Amygdala (tissue), 56 donors: ENCODE data around the gene FGD4.
A peak's percentile ranks its signal among the peaks of the same experiment; 100 is the strongest.

Source experiments
- DNase-seq, 56 donors: peaks; one replicate each; lab custom pipeline; 2025; lab: John Stamatoyannopoulos, UW

Gene FGD4

GRCh38 chr12:32454075-32454474, 54.7 kb downstream of the FGD4 start:
- no peak for DNase-seq

- DNase-seq, result no peak
Measured at GRCh38 chr12:32454866-32455265, 55.5 kb downstream of the FGD4 start.

DNA sequence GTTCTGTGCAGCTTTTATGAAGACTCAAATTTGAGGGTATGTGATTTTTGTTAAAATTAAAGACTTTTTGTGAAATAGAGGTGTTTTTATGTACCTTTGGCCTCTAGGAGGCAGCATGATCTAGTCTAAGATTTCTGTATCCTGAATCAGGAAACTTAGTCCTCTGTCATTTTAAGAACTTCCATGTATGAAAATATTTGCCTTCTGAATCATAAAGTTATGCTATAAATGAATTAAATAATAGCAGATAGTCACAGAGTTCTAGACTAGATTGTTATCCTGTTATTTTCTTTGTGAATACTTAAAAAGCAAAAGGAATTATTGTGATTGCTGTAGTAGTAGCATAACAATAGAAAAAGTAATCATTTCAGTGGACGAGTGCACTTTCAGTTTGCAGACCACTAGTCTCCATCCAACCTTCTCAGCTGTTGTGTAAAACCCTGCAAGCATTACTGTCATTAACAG, 56.3 kb downstream of the FGD4 start:
- peak in 3 of 56 donors; percentile 5 to 35 (median 12) for DNase-seq

DNA sequence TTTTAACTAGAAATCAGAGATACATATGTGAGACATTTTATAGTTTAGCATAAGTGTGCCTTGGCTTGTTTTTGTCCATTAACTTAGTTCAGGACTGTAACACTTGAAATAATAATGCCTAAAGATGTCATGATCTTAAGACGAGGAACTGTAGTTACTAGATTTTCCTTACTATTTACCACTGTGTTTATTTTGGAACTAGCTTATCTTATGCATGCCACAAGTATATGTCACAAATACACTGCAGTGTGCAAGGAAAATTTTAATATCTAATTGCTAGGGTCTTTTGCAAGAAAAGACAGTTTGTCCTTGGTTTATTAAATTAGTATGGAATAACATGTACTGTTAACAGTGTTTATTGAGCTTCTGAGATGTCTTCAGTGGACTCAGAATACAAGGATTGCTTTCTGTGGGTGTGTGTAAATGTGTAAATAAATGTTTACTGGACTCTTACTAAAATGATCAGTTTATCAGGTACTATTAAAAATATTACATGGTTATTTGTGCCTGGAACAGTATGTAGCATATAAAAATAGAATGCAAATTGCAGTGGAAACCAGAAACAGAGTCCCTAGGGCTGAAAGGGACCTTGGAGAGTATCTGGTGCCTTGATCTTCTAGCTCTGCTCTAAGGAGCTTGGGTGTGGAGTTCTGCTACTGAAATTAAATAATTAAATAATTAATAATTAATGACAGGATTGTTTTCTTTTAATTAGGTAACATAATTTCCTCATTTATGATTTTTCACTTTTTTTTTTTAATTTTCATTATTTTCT, 58.1 kb downstream of the FGD4 start:
- no peak for DNase-seq

- no peak for DNase-seq
Measured at GRCh38 chr12:32460638-32461037, 61.3 kb downstream of the FGD4 start.

GRCh38 chr12:32462908-32463307, 63.5 kb downstream of the FGD4 start:
- no peak for DNase-seq

GRCh38 chr12:32466187-32466586, 66.8 kb downstream of the FGD4 start:
- no peak for DNase-seq

- no peak for DNase-seq
Measured at GRCh38 chr12:32466986-32467711, 67.8 kb downstream of the FGD4 start.

DNA sequence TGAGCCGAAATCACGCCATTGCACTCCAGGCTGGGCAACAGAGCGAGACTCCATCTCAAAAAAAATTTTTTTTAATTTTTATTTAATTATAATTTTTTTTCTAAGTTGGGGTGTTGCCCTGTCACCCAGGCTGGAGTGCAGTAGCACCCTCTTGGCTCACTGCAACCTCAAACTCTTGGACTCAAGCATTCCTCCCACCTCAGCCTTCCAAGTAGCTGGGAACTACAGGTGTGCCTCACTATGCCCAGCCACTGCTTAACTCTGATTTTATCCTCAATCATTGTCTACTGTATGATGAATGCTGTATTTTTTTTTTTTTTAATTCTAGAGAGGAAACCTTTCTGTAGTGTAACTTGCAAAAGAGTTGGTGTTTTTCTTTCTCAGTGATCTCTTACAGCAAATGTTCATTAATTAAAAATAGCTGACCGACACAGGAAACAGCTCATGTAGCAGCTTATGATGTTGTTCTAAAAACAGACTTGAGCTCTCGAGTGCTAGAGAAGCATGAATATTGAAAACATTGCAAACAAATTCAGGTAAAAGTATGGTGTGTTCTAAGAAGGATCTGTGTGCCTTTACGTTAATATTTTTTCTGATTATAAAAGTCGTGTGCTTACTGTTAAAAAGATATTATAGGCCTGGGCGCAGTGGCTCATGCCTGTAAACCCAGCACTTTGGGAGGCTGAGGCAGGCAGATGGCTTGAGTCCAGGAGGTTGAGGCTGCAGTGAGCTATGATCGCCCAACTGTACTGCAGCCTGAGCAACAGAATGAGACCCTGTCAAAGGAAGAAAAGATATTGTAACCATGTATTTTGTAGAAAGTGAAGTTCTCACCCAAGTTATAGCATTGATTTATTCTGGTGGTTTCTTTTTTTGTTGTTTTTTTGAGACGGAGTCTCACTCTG, 68.9 kb downstream of the FGD4 start:
- no peak for DNase-seq

DNA sequence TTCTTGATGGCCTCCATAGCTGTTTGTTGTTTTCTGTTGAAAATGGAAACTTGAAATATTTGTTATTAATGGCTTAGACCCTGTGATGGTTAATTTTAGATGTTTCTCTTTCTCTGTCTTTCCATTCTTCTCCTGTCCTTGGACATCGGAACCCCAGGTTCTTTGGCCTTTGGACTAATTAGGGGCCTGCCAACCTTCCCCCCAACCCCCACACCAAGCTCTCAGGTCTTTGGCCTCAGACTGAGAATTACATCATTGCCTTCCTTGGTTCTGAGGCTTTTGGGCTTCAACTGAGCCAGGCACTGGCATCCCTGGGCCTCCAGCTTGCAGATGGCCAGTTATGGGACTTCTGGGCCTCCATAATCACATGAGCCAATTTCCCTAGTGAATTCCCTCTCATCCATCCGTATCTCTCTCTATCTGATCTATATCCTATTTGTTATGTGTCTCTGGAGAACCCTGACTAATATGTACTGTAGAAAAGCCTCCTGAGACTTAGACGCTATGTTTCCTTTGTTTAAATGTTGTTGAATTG, 71.6 kb downstream of the FGD4 start:
- no peak for DNase-seq

GRCh38 chr12:32471591-32472001, 72.2 kb downstream of the FGD4 start:
- no peak for DNase-seq

DNA sequence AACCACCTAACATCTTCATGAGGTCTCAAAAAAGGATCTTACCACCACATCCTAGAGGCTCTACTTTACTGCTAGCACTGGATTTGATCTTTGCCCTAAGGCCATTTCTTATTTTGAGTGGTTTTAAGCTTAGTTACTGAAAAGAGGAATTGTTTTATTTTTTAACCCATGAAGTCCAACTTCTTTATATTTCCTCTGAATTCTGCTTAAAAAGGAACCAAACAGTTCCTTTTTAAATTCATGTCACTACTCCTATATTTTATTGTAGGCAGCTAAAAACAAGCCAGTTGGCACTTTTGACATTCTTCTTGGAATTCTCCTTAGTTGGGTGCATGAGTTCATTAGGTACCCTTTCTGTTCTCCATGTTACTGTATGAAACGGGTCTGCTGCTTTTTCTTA, 76.4 kb downstream of the FGD4 start:
- DNase-seq, result no peak

DNA sequence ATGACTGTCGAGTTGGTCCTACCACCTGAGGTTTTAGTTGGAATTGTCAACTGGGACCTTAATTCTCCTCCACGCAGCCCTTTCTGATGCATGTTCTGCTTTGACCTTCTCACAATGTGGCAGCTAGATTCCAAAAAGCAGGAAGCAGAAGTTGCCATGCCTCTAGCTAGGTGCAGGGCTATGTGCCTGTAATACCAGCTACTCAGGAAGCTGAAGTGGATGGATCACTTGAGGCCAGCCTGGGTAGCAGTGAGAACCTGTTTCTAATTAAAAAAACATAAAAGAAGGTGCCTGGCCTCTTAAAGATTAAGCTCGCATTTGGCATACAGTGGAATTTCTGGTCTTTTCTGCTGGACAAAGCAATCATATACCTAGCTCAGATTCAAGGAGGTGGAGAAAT, 77.1 kb downstream of the FGD4 start:
- DNase-seq, result no peak

- DNase-seq, result no peak
Measured at GRCh38 chr12:32477714-32478113, 78.4 kb downstream of the FGD4 start.

DNA sequence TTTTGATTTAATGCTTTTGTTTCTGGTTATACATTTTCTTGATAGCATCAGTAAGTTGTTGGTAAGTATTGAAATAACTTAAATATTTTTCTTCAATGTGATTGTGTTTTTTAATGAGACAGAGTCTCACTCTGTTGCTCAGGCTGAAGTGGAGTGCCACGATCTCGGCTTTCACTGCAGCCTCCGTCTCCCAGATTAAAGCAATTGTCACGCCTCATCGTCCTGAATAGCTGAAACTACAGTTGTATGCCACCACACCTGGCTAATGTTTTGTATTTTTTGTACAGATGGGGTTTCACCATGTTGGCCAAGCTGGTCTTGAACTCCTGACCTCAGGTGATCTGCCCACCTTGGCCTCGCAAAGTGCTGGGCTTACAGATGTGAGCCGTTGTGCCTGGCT, 78.8 kb downstream of the FGD4 start:
- DNase-seq, result no peak

DNA sequence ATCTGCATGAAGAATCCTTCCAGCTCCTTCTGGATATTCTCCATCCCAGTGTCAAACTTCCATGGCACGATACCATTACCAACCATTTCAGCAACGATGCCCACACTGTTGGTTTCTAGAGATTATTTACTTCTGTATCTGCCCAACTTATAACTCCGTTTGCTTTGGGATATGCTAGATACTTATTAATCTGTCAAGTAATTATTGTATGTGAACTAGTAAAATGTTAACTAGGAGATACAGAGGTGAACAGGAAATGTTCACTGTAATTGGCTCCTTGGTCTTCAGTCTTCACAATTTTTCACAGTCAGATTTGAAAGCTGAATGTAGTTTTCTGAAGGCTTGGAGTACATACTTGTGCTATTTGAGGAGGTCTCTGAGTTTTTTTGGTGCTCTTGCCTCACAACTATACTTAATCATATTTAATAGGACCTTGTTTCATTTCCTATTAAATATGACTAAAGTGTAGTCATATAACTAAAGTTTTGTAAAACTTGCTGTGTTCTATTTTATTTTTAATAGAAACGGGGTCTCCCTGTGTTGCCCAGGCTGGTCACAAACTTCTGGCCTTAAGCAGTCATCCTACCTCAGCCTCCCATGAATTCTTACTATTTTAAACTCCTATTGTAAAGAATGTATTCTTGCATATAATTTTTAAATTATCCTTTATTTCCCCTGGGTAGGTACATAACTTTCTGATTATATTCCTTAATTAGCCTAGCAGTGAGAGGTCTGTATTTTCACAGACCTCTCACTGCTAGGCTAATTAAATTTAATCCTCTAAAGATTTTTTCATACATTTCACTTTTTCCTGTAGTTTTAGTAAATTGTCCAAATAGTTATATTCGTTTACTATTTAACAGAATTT, 79.7 kb downstream of the FGD4 start:
- DNase-seq, result no peak

- no peak for DNase-seq
Measured at GRCh38 chr12:32482226-32482625, 82.9 kb downstream of the FGD4 start.

GRCh38 chr12:32483499-32483898, 84.1 kb downstream of the FGD4 start:
- DNase-seq, result peak in 2 of 56 donors; percentile 9 to 49

GRCh38 chr12:32483993-32484392, 84.6 kb downstream of the FGD4 start:
- DNase-seq, result no peak

DNA sequence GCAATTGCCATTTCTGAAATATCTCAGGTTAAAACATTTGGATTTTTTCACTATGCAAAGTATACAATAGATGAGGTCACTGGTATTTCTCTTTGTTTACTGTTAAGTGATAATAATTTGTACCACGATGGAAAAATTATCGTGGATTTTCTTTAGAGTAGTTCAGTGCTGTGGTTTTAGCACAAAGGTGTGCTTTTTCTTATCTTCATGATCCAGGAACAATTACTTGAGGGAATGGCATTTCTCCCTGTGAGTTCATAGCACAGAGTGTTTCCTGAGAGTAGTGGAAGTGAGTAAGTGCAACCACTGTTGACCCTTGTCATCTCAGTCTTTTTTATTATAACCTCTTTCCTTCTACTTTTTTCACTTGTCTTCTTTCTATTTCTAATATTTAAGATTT, 86.8 kb downstream of the FGD4 start:
- no peak for DNase-seq
